Gastroesophageal sphincter (tissue), 2 donors: Measurements from ENCODE around the gene HIVEP2.

Source experiments
- POLR2A ChIP-seq, 2 donors: fragments of 450-650 bp; IDR thresholded peaks; one replicate each; pipeline ENCODE4 v1.6.1; 2017; ENCODE audit warnings: antibody characterized with exemption in 2 of 2, mild to moderate bottlenecking in 2 of 2, moderate library complexity in 1 of 2
- POLR2AphosphoS5 ChIP-seq: sonication (generic); formaldehyde crosslinking; IDR thresholded peaks from one replicate; pipeline ENCODE4 v1.6.1; 2017; ENCODE audit warnings: antibody characterized with exemption

GRCh38 chr6:142884214-142885035 is 60.6 kb downstream of the HIVEP2 start:
- TF ChIP-seq POLR2A (IDR thresholded peaks at IDR 0.05), result no peak
- no peak for TF ChIP-seq POLR2AphosphoS5
